SJSA1 (cell line): ENCODE results near the gene SIRT3. TPM values are rescaled to one million over a fixed set of nuclear protein-coding genes. Genes with fewer than 3 reads are reported as not detected.
"Not testable (repeated sequence)": the region's sequence is repeated elsewhere in the genome, so short reads cannot be mapped to it uniquely, and the experiment has no call there.

ENCODE experiments used
- DNase-seq, 2 experiments: peaks; one replicate each; pipeline ENCODE4 v3.0.0-alpha.2; 2015 to 2020; ENCODE audit warnings: low spot score in 2 of 2, low read depth in 1 of 2
- H3K27ac ChIP-seq: fragments of 250-450 bp; sonication (Bioruptor Pico); 2 replicates; pipeline ENCODE4 v1.5.1; 2020; ENCODE audit warnings: mild to moderate bottlenecking, moderate library complexity
- H3K27me3 ChIP-seq: fragments of 250-450 bp; sonication (Bioruptor Pico); replicated peaks from 2 replicates; pipeline ENCODE4 v1.5.1; 2020; ENCODE audit warnings: mild to moderate bottlenecking, moderate library complexity
- H3K36me3 ChIP-seq: fragments of 250-450 bp; sonication (Bioruptor Pico); 2 replicates; pipeline ENCODE4 v1.5.1; 2020; ENCODE audit warnings: mild to moderate bottlenecking
- H3K4me1 ChIP-seq: fragments of 250-450 bp; sonication (Bioruptor Pico); replicated peaks from 2 replicates; pipeline ENCODE4 v1.6.1; 2021; ENCODE audit warnings: mild to moderate bottlenecking
- H3K4me3 ChIP-seq: fragments of 250-450 bp; sonication (Bioruptor Pico); 2 replicates; pipeline ENCODE4 v1.5.1; 2020; ENCODE audit warnings: mild to moderate bottlenecking
- H3K9me3 ChIP-seq: fragments of 250-450 bp; sonication (Bioruptor Pico); replicated peaks from 2 replicates; pipeline ENCODE4 v1.5.1; 2020; ENCODE audit warnings: mild to moderate bottlenecking
- total RNA-seq: library from RNA; depleted of rRNA; stranded (reverse); fragments of >200 nt; shearing (Covaris generic); gene quantifications from 2 replicates; pipeline ENCODE4 v1.2.3, GENCODE V29; 2014

The SIRT3 gene
- total RNA-seq, 1 experiment from 2014 or later, result 7.1 TPM

GRCh38 chr11:203945-204586 is 32.1 kb downstream of the SIRT3 start:
- Histone ChIP-seq H3K9me3 (no peaks in the 10 kb centered on the region), H3K27ac (no peak overlapping the region), H3K4me3 (no peak overlapping the region), H3K27me3 (no peaks in the 10 kb centered on the region), H3K4me1 (peaks cover 10% of the 10 kb centered on the region), H3K36me3 (peaks cover 62% of the 10 kb centered on the region)
- DNase-seq, result no peak

GRCh38 chr11:203056-203944 is 32.8 kb downstream of the SIRT3 start:
- H3K4me3 ChIP-seq, result no peak overlapping the region
- H3K4me1 ChIP-seq, result peaks cover 9% of the 10 kb centered on the region
- DNase-seq, result no peak
- H3K9me3 ChIP-seq, result no peaks in the 10 kb centered on the region
- no peak overlapping the region for H3K27ac ChIP-seq
- peaks cover 60% of the 10 kb centered on the region for H3K36me3 ChIP-seq
- H3K27me3 ChIP-seq, result no peaks in the 10 kb centered on the region

GRCh38 chr11:202490-202889 is 33.7 kb downstream of the SIRT3 start:
- Histone ChIP-seq H3K9me3 (no peaks in the 10 kb centered on the region), H3K4me1 (peaks cover 9% of the 10 kb centered on the region), H3K27ac (no peak overlapping the region), H3K36me3 (peaks cover 57% of the 10 kb centered on the region), H3K4me3 (no peak overlapping the region), H3K27me3 (no peaks in the 10 kb centered on the region)
- no peak for DNase-seq

- peaks cover 56% of the 10 kb centered on the region for H3K36me3 ChIP-seq
- peak in 1 of 2 experiments; percentile 14 for DNase-seq
- peaks cover 9% of the 10 kb centered on the region for H3K4me1 ChIP-seq
- no peaks in the 10 kb centered on the region for H3K27me3 ChIP-seq
- H3K4me3 ChIP-seq, result no peak overlapping the region
- no peak overlapping the region for H3K27ac ChIP-seq
- H3K9me3 ChIP-seq, result no peaks in the 10 kb centered on the region
Observed at GRCh38 chr11:201966-202365, 34.2 kb downstream of the SIRT3 start.

- Histone ChIP-seq H3K27ac (no peak overlapping the region), H3K27me3 (no peaks in the 10 kb centered on the region), H3K4me3 (no peak overlapping the region), H3K36me3 (peaks cover 40% of the 10 kb centered on the region), H3K4me1 (no peaks in the 10 kb centered on the region), H3K9me3 (no peaks in the 10 kb centered on the region)
- DNase-seq, result no peak
Observed at GRCh38 chr11:200224-201003, 35.7 kb downstream of the SIRT3 start.

- Histone ChIP-seq H3K9me3 (no peaks in the 10 kb centered on the region), H3K27ac (no peak overlapping the region), H3K36me3 (peaks cover 34% of the 10 kb centered on the region), H3K27me3 (no peaks in the 10 kb centered on the region), H3K4me1 (no peaks in the 10 kb centered on the region), H3K4me3 (no peak overlapping the region)
- peak in 1 of 2 experiments; percentile 35 for DNase-seq
Observed at GRCh38 chr11:199782-200181, 36.4 kb downstream of the SIRT3 start.

GRCh38 chr11:199004-199581 is 37.0 kb downstream of the SIRT3 start:
- H3K4me1 ChIP-seq, result no peaks in the 10 kb centered on the region
- H3K9me3 ChIP-seq, result no peaks in the 10 kb centered on the region
- no peak overlapping the region for H3K4me3 ChIP-seq
- peak in 1 of 2 experiments; percentile 31 for DNase-seq
- peaks cover 27% of the 10 kb centered on the region for H3K36me3 ChIP-seq
- no peaks in the 10 kb centered on the region for H3K27me3 ChIP-seq
- no peak overlapping the region for H3K27ac ChIP-seq

GRCh38 chr11:198236-198806 is 37.8 kb downstream of the SIRT3 start:
- peaks cover 19% of the 10 kb centered on the region for H3K36me3 ChIP-seq
- H3K27me3 ChIP-seq, result no peaks in the 10 kb centered on the region
- no peaks in the 10 kb centered on the region for H3K4me1 ChIP-seq
- H3K9me3 ChIP-seq, result no peaks in the 10 kb centered on the region
- no peak overlapping the region for H3K27ac ChIP-seq
- H3K4me3 ChIP-seq, result no peak overlapping the region
- no peak for DNase-seq

- no peak overlapping the region for H3K27ac ChIP-seq
- peaks cover 14% of the 10 kb centered on the region for H3K36me3 ChIP-seq
- DNase-seq, result no peak
- no peaks in the 10 kb centered on the region for H3K27me3 ChIP-seq
- H3K9me3 ChIP-seq, result no peaks in the 10 kb centered on the region
- H3K4me3 ChIP-seq, result no peak overlapping the region
- H3K4me1 ChIP-seq, result no peaks in the 10 kb centered on the region
Observed at GRCh38 chr11:197741-198235, 38.4 kb downstream of the SIRT3 start.

- no peaks in the 10 kb centered on the region for H3K9me3 ChIP-seq
- no peak for DNase-seq
Observed at GRCh38 chr11:196786-197731, 39.1 kb downstream of the SIRT3 start.

GRCh38 chr11:193481-193880 is 42.7 kb downstream of the SIRT3 start:
- H3K36me3 ChIP-seq, H3K4me1 ChIP-seq, H3K4me3 ChIP-seq, H3K27ac ChIP-seq, H3K9me3 ChIP-seq, H3K27me3 ChIP-seq: not testable (repeated sequence)
- DNase-seq, result peak in 1 of 2 experiments; percentile 26

More at GRCh38 chr11:196786-197731, 39.1 kb downstream of the SIRT3 start:
- Histone ChIP-seq H3K36me3 (peaks cover 11% of the 10 kb centered on the region), H3K27ac (no peak overlapping the region), H3K27me3 (no peaks in the 10 kb centered on the region), H3K4me1 (no peaks in the 10 kb centered on the region), H3K4me3 (no peak overlapping the region)

- H3K36me3 ChIP-seq, H3K4me3 ChIP-seq, H3K9me3 ChIP-seq, H3K27me3 ChIP-seq, H3K27ac ChIP-seq, H3K4me1 ChIP-seq, DNase-seq: not testable (repeated sequence)
Observed at GRCh38 chr11:192674-193128, 43.4 kb downstream of the SIRT3 start, which contains the start of gene SCGB1C1. SCGB1C1 (plus strand) TSS chr11:193078; CDS start chr11:193100, 22 bp downstream.
